ENCODE measurements around the gene MYH7.
"Not testable (repeated sequence)": the region's sequence is repeated elsewhere in the genome, so short reads cannot be mapped to it uniquely, and the experiment has no call there.

MYH7 gene

DNA sequence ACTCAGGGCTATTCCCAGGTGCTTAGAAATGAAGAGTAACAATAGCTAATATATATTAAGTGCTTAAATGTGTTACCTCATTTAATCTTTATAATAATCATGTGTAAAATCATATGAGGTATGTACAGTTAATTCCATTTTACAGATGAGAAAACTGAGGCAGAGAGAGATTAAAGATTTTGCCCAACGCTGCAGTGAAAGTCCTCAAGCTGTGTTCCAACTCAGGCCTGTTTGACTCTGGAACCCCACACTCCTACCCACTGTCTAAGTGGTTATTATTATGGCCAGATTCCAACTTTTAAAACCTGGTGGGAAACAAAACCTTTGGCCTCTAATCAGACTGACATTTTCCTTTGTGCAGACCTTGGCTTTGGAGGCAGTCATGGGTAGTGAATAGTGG is 48.5 kb downstream of the MYH7 start:
- peaks cover 6% of the 10 kb centered on the region for H3K27me3 Mint-ChIP-seq
- no peaks in the 10 kb centered on the region for H3K9me3 Mint-ChIP-seq
- H3K4me1 Mint-ChIP-seq (ENCODE audit: low read depth): no peaks in the 10 kb centered on the region
- H3K27ac Mint-ChIP-seq: no peak overlapping the region
- no peaks in the 10 kb centered on the region for H3K36me3 Mint-ChIP-seq (ENCODE audit: low read depth)
- no peak overlapping the region for H3K4me3 Mint-ChIP-seq
- intact Hi-C loops (cut with micrococcal nuclease): no loop called here

DNA sequence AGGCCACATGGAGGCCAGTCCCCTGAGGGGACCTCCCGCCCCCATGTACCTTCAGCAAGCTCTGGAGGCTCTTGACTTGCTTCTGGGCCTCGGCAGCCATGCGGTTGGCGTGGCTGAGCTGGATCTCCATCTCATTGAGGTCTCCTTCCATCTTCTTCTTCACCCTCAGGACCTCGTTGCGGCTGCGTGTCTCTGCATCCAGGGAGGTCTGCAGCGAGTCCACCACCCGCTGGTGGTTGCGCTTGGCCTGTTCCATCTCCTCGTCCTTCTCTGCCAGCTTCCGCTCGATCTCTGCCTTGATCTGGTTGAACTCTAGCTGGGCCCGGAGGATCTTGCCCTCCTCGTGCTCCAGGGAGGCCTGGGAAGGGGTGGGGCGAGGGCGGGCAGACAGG is 49.2 kb downstream of the MYH7 start:
- H3K4me3 Mint-ChIP-seq; H3K27ac Mint-ChIP-seq; H3K9me3 Mint-ChIP-seq; intact Hi-C loops (cut with micrococcal nuclease); H3K36me3 Mint-ChIP-seq (ENCODE audit: low read depth); H3K4me1 Mint-ChIP-seq (ENCODE audit: low read depth): not testable (repeated sequence)
- peaks cover 10% of the 10 kb centered on the region for H3K27me3 Mint-ChIP-seq

DNA sequence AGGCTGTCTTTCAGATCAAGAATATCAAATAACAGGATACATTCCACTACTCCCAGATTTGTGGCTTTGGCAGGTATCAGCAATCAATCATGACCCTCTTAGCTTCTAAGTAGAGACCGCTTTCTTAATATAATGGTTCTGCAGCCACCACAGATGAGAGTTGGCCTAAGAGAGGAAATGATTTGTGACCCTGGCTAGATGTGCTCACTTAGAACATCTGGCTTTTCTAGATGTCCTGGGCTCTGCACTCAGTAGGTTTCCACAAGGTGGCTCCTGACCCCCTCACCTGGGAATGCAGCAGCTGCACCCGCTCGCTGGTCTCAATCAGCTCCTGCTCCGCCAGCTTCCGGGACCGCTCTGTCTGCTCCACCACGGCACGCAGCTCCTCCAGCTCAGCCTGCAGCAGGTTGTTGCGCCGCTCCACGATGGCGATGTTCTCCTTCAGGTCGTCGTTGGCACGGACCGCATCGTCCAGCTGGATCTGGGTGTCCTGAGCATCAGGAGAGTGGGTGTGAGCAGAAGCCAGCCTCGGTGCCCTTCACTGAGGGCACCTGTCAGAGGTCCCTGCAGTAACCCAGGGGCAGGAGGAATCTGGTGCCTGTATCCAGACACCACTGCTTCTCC is 49.7 kb downstream of the MYH7 start:
- no peak overlapping the region for H3K4me3 Mint-ChIP-seq
- H3K9me3 Mint-ChIP-seq: no peaks in the 10 kb centered on the region
- H3K36me3 Mint-ChIP-seq (ENCODE audit: low read depth): no peaks in the 10 kb centered on the region
- intact Hi-C loops (cut with micrococcal nuclease): no loop called here
- no peaks in the 10 kb centered on the region for H3K4me1 Mint-ChIP-seq (ENCODE audit: low read depth)
- no peak overlapping the region for H3K27ac Mint-ChIP-seq
- peaks cover 11% of the 10 kb centered on the region for H3K27me3 Mint-ChIP-seq

DNA sequence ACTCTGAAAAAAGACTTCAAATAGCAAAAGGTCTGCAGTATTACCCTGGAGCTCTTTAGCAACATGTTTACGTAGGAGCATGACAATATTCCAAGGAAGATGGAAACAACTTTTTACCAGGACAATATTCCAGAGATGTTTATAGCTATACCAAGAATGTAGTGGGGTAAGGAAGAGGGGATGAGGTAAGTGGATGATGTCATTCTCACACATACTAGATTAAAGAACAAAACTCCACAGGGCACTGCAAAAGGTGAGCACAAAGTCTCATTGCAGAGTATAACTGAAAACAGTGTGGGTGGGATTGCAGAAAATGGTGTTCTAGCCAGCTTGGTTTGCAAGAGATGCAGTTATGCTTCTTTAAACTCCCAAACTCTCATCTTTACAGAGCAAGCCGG is 50.2 kb downstream of the MYH7 start:
- Mint-ChIP-seq H3K4me3 (no peak overlapping the region), H3K27ac (no peak overlapping the region), H3K4me1 (ENCODE audit: low read depth) (no peaks in the 10 kb centered on the region), H3K36me3 (ENCODE audit: low read depth) (no peaks in the 10 kb centered on the region), H3K9me3 (no peaks in the 10 kb centered on the region), H3K27me3 (peaks cover 14% of the 10 kb centered on the region)
- intact Hi-C loops (cut with micrococcal nuclease): no loop called here

DNA sequence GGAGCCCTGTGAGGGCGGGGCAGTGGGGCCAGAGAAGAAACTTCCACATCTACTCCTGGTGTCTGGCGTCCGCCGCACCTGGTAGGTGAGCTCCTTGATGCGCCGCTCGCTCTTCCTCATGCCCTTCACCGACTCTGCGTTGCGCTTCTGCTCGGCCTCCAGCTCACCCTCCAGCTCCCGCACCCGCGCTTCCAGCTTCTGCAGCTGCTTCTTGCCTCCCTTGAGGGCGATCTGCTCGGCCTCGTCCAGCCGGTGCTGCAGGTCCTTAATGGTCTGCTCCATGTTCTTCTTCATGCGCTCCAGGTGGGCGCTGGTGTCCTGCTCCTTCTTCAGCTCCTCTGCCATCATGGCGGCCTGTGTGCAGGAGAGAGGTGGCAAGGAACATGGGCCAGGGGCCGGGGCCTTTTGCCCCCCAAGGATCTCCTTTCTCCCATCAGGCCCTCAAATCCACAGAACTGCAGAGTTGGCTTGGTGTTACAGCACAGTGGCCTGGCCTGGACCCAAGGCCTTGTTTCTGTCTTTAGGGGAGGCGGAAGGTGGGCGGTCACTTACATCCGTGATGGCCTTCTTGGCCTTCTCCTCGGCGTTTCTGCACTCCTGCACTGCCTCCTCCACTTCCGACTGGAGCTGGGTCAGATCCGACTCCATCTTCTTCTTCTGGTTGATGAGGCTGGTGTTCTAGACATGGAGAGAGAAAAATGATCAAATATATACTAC is 50.9 kb downstream of the MYH7 start:
- Mint-ChIP-seq H3K4me3 (no peak overlapping the region), H3K27ac (no peak overlapping the region), H3K9me3 (no peaks in the 10 kb centered on the region), H3K27me3 (peaks cover 11% of the 10 kb centered on the region), H3K36me3 (ENCODE audit: low read depth) (no peaks in the 10 kb centered on the region), H3K4me1 (ENCODE audit: low read depth) (no peaks in the 10 kb centered on the region)
- intact Hi-C loops (cut with micrococcal nuclease): no loop called here

DNA sequence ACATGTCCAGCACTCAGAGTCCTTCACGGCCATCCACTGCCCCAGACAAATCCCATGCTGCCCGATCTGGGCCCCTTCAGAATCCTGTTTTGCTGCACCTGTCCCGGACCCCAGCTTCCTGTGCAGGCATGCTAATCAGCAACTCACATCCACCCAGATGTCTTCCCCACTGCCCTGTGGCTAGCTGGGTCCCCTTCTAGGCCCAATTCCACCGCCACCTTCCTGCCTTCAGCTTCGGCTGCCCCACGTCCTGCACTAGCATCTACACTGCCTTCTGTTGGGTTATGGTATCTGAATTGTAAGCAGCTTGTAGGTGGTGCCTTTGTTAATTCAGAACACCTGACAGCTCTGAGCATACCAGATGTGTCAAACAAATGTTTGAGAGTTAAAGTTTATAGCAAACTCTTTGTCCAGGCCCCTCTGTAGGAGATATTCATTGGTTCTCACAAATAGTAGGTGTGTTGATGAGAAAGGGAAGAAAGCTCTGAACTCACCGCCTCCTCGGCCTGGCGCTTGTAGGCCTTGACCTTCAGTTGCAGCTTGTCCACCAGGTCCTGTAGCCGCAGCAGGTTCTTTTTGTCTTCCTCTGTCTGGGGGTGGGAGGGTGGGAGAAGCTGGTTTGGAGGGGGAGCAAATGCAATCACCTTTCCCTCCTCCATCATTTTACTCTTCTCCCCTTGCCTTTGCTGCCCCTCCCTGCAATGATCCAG is 52.6 kb downstream of the MYH7 start:
- Mint-ChIP-seq H3K4me3 (no peak overlapping the region), H3K27me3 (peaks cover 11% of the 10 kb centered on the region), H3K27ac (no peak overlapping the region), H3K9me3 (no peaks in the 10 kb centered on the region), H3K4me1 (ENCODE audit: low read depth) (no peaks in the 10 kb centered on the region), H3K36me3 (ENCODE audit: low read depth) (no peaks in the 10 kb centered on the region)
- intact Hi-C loops (cut with micrococcal nuclease): no loop called here

DNA sequence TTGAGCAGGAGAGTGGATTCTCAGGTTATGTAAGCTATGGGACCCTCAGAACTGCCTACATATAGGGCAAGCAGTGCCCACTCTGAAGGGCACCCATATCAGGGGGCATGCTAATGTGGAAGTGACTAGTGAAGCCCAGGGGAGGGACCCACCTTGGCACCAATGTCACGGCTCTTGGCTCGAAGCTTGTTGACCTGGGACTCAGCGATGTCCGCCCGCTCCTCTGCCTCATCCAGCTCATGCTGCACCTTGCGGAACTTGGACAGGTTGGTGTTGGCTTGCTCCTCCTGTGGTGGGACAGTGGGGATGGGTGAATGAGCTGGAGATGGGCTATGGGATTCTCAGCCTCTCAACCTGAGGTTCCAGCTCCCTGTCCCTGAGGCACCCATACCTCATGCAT is 53.2 kb downstream of the MYH7 start:
- no peak overlapping the region for H3K4me3 Mint-ChIP-seq
- peaks cover 11% of the 10 kb centered on the region for H3K27me3 Mint-ChIP-seq
- H3K9me3 Mint-ChIP-seq: no peaks in the 10 kb centered on the region
- H3K36me3 Mint-ChIP-seq (ENCODE audit: low read depth): no peaks in the 10 kb centered on the region
- no peak overlapping the region for H3K27ac Mint-ChIP-seq
- H3K4me1 Mint-ChIP-seq (ENCODE audit: low read depth): no peaks in the 10 kb centered on the region
- intact Hi-C loops (cut with micrococcal nuclease): no loop called here

DNA sequence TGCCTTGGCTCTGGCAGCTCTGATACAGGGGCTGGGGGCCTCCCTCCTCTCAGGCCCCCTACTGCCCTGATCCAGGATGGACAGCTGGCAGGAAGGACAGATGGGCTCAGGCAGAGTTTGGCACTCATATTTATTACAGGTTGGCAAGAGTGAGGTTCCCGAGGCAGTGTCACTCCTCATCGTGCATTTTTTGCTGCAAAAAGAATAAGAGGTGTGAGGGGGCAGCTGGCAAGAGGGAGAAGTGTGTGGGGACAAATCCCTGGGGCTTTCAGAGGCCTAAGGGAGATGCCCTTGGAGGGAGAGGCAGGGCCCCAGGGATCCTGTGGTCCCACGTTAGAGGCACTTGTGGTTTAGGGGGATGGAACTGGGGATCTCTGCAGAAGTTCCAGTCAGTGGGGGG is 53.6 kb downstream of the MYH7 start:
- no peaks in the 10 kb centered on the region for H3K4me1 Mint-ChIP-seq (ENCODE audit: low read depth)
- no peak overlapping the region for H3K27ac Mint-ChIP-seq
- H3K36me3 Mint-ChIP-seq (ENCODE audit: low read depth): no peaks in the 10 kb centered on the region
- peaks cover 11% of the 10 kb centered on the region for H3K27me3 Mint-ChIP-seq
- H3K4me3 Mint-ChIP-seq: no peak overlapping the region
- no peaks in the 10 kb centered on the region for H3K9me3 Mint-ChIP-seq
- intact Hi-C loops (cut with micrococcal nuclease): loop anchor here (2.0 kb wide), 2 partner anchors 55 to 117 kb away; no protein-coding TSS in a partner anchor

DNA sequence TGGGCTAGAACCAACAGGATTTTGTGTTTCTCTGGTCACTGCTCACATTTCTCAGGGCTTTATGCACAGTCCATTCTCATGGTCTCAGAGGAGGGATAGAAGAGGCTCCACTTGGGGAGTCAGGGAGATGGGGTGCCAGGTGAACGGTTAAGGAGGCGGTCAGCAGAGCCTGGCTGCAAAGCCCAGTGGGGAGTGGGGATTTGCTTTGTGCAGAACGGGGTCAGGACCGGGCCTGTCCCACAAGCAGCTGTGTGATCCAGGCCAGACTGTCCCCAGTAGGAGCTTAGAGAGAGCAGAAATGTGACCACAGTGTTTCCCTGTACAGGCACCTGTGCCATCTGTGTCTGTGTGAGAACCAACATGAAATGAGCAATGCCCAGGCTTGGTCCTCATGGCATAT is 54.5 kb downstream of the MYH7 start:
- no peak overlapping the region for H3K27ac Mint-ChIP-seq
- H3K4me3 Mint-ChIP-seq: no peak overlapping the region
- intact Hi-C loops (cut with micrococcal nuclease): loop anchor here (2.0 kb wide), 2 partner anchors 54 to 116 kb away; no protein-coding TSS in a partner anchor

DNA sequence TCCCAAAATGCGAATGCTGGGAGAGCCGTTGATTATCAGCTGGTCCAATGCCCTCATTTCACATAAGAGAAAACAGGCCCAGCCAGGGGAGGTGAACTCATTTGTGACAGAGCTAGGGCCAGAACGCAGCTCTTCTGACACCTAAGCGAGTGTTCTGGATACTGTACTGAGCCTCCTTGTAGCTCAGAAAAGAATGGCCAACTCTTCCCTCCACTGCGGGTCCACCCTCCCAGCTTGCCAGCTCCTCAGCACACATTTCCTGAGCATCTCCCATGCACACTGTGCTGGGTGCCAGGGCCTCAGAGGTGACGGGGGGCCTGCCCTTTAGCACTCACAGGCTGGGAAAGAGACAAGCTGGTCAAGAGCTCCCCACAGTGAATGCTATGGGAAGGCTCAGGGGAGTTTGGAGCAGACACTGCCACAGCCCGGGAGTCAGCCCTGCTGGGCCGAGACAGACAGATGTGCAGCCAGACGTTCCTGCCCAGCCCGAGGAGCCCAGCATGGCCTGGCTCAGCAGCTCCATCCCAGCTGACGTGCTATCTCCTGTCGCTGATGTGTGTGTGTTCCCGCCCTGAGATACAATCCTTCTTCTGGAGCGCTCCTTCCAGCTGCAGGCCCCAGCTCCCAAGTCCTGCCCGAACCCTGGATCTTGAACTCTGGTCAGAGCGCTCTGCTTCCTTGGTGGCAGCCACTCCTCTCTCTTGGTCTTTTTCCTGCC is 55.1 kb downstream of the MYH7 start:
- H3K27me3 Mint-ChIP-seq: peaks cover 11% of the 10 kb centered on the region
- intact Hi-C loops (cut with micrococcal nuclease): loop anchor here (2.0 kb wide), 2 partner anchors 54 to 116 kb away; no protein-coding TSS in a partner anchor
- no peak overlapping the region for H3K27ac Mint-ChIP-seq
- no peaks in the 10 kb centered on the region for H3K36me3 Mint-ChIP-seq (ENCODE audit: low read depth)
- H3K4me3 Mint-ChIP-seq: no peak overlapping the region
- H3K4me1 Mint-ChIP-seq (ENCODE audit: low read depth): no peaks in the 10 kb centered on the region
- no peaks in the 10 kb centered on the region for H3K9me3 Mint-ChIP-seq

More for the DNA sequence above, 54.5 kb downstream of the MYH7 start:
- H3K36me3 Mint-ChIP-seq (ENCODE audit: low read depth): no peaks in the 10 kb centered on the region
- H3K4me1 Mint-ChIP-seq (ENCODE audit: low read depth): no peaks in the 10 kb centered on the region
- no peaks in the 10 kb centered on the region for H3K9me3 Mint-ChIP-seq
- H3K27me3 Mint-ChIP-seq: peaks cover 11% of the 10 kb centered on the region

DNA sequence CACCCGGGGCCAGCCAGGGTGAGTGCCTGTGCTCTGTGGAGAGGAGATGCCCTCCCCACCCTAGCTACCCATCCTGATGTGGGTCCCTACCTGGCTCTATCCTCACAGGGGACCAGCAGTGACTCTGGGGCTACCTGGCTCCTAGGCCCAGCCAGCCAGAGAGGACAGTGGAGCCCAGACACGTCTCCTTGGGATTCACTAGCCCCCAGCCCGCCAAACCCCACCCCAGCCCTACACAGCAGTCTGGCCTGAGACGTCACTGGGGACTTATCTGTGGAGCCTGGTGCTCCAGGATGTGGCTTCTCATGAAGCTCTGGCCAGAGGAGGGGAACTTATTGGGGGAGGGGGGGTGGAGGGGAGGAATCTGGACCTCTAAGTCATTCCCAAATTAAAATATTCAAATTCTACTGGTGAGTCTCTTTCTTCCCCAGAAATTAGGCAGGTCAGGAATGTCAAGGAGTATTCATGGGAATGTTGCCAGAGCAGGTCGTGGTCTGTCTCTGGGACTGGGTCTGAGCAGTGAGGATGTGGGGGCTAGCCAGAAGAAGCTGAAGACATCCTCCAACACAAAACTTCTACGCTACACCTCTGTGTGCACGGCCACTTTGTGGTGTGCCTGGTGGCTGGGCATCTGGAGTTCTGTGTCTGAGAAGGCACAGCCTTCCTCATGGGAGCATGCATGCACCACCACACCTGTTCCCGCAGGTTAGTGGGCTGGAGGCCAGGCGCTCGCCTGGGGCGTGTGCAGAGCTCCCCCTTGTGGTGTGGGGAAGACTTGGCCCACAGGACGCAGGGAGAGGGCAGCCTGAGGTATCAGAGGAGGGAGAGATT is 55.9 kb downstream of the MYH7 start:
- no peaks in the 10 kb centered on the region for H3K9me3 Mint-ChIP-seq
- H3K4me1 Mint-ChIP-seq (ENCODE audit: low read depth): no peaks in the 10 kb centered on the region
- H3K36me3 Mint-ChIP-seq (ENCODE audit: low read depth): no peaks in the 10 kb centered on the region
- intact Hi-C loops (cut with micrococcal nuclease): loop anchor here (2.0 kb wide), 2 partner anchors 53 to 115 kb away; no protein-coding TSS in a partner anchor
- H3K27me3 Mint-ChIP-seq: peaks cover 11% of the 10 kb centered on the region
- H3K27ac Mint-ChIP-seq: no peak overlapping the region
- no peak overlapping the region for H3K4me3 Mint-ChIP-seq

DNA sequence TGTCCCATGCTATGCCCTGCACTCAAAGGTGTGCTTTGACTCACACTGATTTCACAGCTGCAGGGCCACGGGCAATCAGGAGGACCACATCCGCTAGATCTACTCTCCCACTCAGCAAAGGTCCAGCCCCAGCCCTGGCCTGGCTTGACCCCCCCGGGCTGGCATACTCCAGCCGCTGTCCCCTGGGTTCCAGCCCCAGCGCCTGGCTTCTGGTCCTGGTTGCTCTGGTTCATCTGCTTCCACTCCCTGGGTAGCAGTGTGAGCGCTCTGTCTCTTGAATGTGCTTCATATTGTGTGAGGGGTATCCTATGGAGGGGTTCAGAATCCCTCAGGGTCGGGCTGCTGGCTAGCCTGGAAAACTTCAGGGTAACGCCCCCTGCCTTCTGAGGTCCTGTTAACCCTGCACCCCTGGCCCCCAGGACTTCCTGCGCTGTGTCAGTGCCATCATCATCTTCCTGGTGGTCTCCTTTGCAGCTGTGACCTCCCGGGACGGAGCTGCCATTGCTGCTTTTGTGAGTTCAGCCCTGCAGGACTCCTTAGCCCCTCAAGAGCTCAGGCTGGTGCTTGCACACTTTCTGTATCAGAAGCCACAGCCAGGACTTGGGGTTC is 56.7 kb downstream of the MYH7 start:
- Mint-ChIP-seq H3K4me3 (no peak overlapping the region), H3K36me3 (ENCODE audit: low read depth) (no peaks in the 10 kb centered on the region), H3K27ac (no peak overlapping the region), H3K9me3 (no peaks in the 10 kb centered on the region), H3K4me1 (ENCODE audit: low read depth) (no peaks in the 10 kb centered on the region), H3K27me3 (peaks cover 11% of the 10 kb centered on the region)
- intact Hi-C loops (cut with micrococcal nuclease): no loop called here

Data from dendritic cell treated with granulocyte-macrophage colony-stimulating factor and Interleukin-4, amounts not matched to agents 40 ng/mL and 50 ng/mL, for 4 days (primary cell).